NCI-H2029 treated with DMSO at 0.1 percent for 48 hours (cell line): ENCODE data around the gene ING4.

Experiments used
- DNase-seq: peaks from one replicate; lab custom pipeline; 2025; lab: John Stamatoyannopoulos, UW

Gene ING4

GRCh38 chr12:6635856-6636531 is 26.9 kb downstream of the ING4 start, which contains the start of gene LPAR5:
Gene LPAR5, minus strand, starts transcription at chr12:6635959. Its CDS starts 14,711 bp downstream, at chr12:6621248.
- no peak for DNase-seq

- no peak for DNase-seq
These were observed 27.5 kb downstream of the ING4 start for GRCh38 chr12:6635375-6635855.

- DNase-seq, result peak; percentile 35
These were observed 30.6 kb downstream of the ING4 start for GRCh38 chr12:6632026-6632983.

GRCh38 chr12:6631549-6631961 is 31.4 kb downstream of the ING4 start:
- no peak for DNase-seq

- no peak for DNase-seq
These were observed 32.2 kb downstream of the ING4 start for GRCh38 chr12:6630736-6631135.

GRCh38 chr12:6627616-6628015 is 35.3 kb downstream of the ING4 start:
- DNase-seq, result no peak

- DNase-seq, result no peak
These were observed 36.1 kb downstream of the ING4 start for GRCh38 chr12:6626654-6627283.

- no peak for DNase-seq
These were observed 42.0 kb downstream of the ING4 start for GRCh38 chr12:6620885-6621274.

GRCh38 chr12:6620137-6620884 is 42.6 kb downstream of the ING4 start:
- no peak for DNase-seq

- DNase-seq, result no peak
These were observed 44.3 kb downstream of the ING4 start for GRCh38 chr12:6618483-6619225.

- no peak for DNase-seq
These were observed 47.1 kb downstream of the ING4 start for GRCh38 chr12:6615802-6616201.

- DNase-seq, result no peak
These were observed 48.3 kb downstream of the ING4 start for GRCh38 chr12:6614513-6615172.

- peak; percentile 92 for DNase-seq
These were observed 49.0 kb downstream of the ING4 start for GRCh38 chr12:6613776-6614512.

GRCh38 chr12:6613015-6613775 is 49.7 kb downstream of the ING4 start:
- DNase-seq, result peak; percentile 59

- no peak for DNase-seq
These were observed 50.3 kb downstream of the ING4 start for GRCh38 chr12:6612652-6613014.

GRCh38 chr12:6612247-6612646 is 50.7 kb downstream of the ING4 start:
- no peak for DNase-seq

- no peak for DNase-seq
These were observed 54.2 kb downstream of the ING4 start for GRCh38 chr12:6608592-6609281.
